Pulmonary artery endothelial cell (primary cell): Measurements from ENCODE around the gene SPEF2. TPM values are rescaled to one million over a fixed set of nuclear protein-coding genes. Genes with fewer than 3 reads are reported as not detected.
"Not testable (repeated sequence)": the region's sequence is repeated elsewhere in the genome, so short reads cannot be mapped to it uniquely, and the experiment has no call there.

ENCODE experiments used
- DNase-seq: peaks from one replicate; pipeline ENCODE4 v3.0.0-alpha.2; 2011; ENCODE audit warnings: low read depth, low spot score
- total RNA-seq: library from RNA; depleted of rRNA; stranded (reverse); fragments of >200 nt; gene quantifications from 2 replicates; pipeline ENCODE4 v1.2.3, GENCODE V29; 2014

Gene SPEF2
- total RNA-seq, 1 donor from 2014 or later: 0.92 TPM

DNA sequence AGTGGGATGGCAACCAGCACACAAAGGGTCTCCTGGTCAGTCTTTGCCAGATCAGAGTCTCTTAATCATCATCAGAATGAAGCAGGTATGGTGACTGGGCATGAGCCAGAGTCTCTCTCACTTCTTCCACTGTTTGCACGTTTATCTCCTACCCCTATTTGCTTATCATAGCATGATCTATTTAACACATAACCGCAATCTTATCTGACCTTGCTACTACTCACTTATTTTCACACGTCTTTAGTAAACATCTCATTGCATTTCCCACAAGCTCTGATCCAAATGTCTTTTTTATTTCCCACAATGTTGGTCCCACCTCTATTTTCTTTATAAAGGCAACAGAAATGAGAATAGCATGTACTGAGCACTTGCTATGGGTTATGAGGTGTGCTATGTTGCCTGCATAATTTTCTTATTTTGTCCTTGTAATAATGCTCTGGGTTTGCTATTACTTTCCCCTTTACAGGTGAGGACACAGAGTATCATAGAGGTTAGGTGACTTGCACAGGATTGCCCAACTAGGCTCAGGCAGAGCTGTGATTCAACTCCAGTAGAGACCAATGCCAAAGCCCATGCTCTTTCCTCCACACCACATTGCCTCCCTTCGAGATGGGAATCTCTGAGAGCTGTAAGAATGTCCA lies 199.3 kb downstream of the SPEF2 start:
- DNase-seq: no peak

GRCh38 chr5:35819026-35819425 lies 201.4 kb downstream of the SPEF2 start:
- no peak for DNase-seq

GRCh38 chr5:35819668-35820067 lies 202.0 kb downstream of the SPEF2 start:
- DNase-seq: no peak

DNA sequence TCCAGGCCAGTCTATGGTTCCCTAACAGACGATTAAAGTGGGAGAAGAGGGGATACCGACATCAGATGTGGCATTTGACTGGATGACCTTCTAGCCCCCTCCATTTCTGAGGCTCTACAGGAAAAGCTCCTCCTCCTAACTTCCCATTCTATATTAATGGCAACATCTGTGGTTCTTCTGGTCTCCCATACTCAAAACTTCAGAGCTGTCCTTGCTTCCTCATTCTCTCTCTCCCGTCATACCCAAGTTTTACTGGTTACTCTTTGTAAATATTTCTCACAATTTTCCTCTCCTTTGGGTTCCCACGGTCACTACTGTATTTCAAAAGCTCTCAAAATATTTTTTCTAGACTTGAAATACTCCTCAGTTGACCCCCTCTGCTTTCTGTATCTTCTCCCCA lies 203.1 kb downstream of the SPEF2 start:
- DNase-seq: no peak

DNA sequence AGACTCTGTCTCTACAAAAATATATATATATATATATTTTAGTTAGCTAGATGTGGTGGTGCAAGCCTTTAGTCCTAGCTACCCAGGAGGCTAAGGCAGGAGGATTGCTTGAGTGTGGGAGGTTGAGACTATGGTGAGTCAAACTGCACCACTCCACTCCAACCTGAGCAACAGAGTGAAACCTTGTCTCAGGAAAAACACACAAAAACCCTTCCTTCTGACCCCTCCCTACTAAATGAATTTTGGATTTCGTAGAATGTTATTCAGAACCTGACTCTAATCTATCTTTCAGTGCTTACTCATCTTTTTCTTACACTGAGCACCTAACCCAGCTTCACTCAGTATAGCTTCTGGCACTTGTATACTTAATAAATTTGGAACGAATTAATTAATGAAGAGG lies 203.8 kb downstream of the SPEF2 start:
- no peak for DNase-seq

- DNase-seq: no peak
Measured at GRCh38 chr5:35822511-35822910, 204.8 kb downstream of the SPEF2 start.

DNA sequence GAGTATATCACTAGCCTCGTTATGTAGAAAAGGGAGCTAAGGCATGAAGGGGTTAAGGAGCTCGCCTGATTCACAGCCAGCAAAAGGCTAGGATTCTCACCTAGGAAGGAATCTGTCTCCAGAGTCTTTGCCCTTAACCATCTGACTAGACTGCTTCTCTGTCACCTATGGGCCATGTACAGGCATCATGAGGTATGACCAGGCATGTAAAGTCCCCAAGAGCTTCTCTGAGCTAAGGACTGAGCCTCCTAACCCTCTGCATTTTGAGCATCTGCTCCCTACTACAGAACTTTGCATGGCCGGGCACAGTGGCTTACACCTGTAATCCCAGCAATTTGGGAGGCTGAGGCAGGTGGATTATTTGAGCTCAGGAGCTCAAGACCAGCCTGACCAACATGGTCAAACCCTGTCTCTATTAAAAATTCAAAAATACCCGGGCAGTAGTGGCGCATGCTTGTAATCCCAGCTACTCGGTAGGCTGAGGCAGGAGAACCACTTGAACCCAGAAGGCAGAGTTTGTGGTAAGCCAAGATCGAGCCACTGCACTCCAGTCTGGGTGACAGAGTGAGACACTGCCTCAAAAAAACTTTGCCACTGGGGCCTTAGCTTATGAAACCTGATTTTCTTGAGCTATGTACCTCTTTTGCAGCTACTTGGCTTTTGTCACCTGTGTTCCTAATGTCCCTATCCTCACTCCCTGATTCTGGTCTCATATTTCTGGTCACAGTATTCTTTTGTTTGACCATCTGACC lies 205.9 kb downstream of the SPEF2 start:
- DNase-seq: no peak

DNA sequence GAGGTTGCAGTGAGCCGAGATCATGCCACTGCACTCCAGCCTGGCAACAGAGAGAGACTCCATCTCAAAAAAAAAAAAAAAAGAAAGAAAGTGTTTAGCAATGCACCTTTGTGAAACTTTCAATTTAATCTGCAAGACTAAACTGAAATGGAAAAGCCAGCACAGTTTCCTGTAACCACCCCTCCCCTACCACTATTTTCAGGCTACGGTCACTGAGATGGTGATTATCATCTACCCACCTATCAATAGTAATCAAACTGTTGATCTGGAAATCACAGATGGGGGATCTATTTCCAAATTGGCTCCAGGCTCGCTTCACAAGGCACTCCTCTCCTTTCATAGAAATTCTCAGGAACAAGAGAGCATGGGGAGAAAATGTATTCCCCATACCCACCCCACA lies 208.4 kb downstream of the SPEF2 start:
- DNase-seq: no peak

GRCh38 chr5:35826554-35826953 lies 208.9 kb downstream of the SPEF2 start:
- DNase-seq: no peak

DNA sequence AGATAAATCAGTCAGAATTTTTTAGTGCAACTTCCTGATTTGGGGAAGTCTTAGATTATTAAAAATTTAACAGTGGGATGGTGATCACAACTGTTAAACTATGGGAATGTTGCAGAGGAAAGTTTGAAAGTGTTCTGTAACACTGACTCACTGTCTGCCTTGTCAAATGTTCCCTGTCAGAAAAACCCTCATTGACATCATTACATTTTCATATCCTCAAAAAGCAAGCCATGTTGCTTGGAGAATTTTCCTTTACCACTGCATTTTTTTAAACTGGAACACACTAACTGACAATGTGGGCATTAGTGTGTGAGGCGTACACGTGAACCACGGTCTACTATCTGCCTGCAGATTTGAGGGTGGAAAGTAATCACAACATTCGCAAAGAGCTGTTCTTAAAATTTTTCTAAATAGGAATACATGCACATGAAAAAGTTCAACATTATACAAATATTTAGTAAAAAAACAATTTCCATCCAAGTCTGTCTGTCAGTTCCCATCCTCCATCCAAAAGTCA lies 210.5 kb downstream of the SPEF2 start:
- DNase-seq: no peak

- no peak for DNase-seq
Measured at GRCh38 chr5:35830587-35830986, 212.9 kb downstream of the SPEF2 start.

- no peak for DNase-seq
Measured at GRCh38 chr5:35832762-35833161, 215.1 kb downstream of the SPEF2 start.

GRCh38 chr5:35833224-35833623 lies 215.6 kb downstream of the SPEF2 start:
- DNase-seq: no peak

DNA sequence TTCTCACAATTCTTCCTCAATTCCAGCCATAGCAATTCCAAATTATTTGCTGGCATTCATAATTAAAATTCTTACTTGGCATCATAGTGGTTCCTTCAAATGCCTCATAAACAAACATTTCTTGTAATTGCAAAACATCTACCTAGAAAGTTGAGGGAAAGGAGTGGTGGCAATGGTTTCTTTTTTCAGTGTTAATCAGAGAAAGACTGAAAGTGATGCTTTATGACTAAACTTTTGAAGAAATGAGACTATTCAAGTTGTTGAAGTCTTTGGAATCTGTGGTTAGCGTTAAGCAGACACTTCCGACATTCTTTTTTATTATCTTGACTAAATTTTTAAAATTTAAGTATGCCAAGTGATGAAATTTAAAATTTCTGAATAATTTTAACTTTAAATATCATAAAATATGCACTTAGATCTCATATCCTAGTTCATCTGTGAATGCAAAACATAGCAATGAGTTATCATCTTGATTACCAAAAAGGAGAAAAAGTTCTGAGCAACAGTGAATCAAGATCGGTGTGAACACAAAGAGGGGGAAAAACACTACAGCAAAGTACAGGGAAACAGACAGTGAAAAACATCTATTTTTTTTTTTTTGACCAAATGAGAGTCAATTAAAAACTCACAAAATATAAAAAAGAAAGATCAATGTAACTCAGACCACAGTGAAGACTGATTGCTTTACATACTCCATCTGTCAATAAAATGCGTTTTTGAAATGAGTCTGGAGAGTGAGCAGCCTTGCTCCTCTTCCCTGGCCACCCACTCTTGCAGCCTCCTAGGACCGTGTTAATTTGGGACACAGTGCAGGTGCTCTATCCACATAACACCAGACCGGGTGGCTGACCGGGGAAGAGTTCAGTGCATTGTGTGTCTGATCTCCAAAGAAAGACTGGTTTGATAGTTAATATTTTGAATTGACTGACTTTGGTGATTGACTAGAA lies 218.4 kb downstream of the SPEF2 start:
- DNase-seq: no peak

DNA sequence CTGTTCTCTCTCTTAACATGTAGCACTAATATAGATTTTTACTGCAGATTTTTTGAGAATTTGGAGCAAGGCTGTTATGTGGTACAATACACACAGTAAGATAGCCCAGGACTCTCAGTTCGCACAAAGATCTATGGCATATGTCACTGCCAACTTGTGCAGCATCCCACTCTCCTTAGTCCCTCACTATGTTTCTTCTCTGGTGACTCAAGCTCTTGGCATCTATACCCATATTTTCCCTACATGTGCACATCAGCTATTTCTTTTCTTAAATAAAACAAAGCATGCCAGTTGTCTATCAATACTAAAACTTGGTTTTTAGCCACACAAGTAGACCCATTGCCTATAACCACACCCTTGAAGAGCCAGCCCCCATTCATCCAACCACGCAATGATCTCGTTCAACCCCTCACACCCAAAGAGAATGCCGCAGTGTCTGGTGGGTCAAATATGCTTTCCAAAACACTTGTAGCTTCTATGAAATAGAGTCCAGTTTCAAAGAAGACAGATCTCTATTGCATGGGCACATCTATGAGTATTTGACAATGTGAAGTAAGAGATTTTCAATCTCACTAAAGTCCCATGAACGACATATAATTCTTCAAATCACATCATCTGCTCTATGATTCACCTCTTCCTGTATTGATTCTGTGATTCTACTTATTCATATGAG lies 220.8 kb downstream of the SPEF2 start:
- DNase-seq: no peak

- no peak for DNase-seq
Measured at GRCh38 chr5:35842856-35843255, 225.2 kb downstream of the SPEF2 start.

DNA sequence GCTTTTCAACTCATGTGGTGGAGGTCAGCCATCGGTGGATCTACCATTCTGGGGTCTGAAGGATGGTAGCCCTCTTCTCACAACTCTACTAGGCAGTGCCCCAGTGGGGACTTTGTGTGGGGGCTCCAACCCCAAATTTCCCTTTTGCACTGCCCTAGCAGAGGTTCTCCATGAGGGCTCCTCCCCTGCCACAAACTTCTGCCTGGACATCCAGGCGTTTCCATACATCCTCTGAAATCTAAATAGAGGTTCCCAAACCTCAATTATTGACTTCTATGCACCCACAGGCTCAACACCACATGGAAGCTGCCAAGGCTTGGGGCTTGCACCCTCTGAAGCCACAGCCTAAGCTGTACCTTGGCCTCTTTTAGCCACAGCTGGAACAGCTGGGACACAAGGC lies 227.8 kb downstream of the SPEF2 start:
- DNase-seq: not testable (repeated sequence)

DNA sequence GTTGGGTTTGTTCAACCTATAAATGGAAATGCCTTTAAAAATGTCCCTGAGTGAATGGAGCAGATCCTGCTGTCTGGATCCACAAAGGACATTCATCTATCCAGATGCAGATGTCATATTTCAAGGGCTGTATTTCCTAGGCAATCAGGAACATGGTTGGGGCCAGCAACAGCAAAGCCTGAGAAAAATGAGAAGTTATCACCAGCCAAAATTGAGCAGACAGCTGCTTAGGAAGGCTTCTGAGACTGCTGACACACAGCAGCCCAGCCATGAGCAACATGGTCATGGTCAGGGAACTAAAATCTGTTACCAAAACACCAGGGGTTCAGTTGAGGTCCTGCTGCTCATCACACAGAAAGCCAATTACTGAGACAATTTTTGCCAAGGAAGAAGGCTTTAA lies 229.8 kb downstream of the SPEF2 start:
- no peak for DNase-seq

DNA sequence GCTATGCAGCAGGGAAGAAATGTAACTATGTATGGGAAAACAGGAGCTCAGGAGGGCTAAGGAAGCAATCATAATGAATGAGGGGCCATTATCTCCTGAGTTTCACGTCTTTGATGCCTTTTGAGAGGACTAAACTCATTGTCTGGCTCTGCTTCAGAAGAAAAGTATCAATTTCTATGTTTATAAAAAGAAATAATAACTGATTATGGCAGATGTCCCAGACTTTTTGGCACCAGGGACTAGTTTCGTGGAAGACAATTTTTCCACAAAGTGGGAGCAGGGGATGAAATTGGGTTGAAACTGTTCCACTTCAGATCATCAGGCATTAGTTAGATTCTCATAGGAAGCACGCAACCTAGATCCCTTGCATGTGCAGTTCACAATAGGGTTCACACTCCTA lies 230.3 kb downstream of the SPEF2 start:
- no peak for DNase-seq

GRCh38 chr5:35849860-35850259 lies 232.2 kb downstream of the SPEF2 start:
- no peak for DNase-seq

DNA sequence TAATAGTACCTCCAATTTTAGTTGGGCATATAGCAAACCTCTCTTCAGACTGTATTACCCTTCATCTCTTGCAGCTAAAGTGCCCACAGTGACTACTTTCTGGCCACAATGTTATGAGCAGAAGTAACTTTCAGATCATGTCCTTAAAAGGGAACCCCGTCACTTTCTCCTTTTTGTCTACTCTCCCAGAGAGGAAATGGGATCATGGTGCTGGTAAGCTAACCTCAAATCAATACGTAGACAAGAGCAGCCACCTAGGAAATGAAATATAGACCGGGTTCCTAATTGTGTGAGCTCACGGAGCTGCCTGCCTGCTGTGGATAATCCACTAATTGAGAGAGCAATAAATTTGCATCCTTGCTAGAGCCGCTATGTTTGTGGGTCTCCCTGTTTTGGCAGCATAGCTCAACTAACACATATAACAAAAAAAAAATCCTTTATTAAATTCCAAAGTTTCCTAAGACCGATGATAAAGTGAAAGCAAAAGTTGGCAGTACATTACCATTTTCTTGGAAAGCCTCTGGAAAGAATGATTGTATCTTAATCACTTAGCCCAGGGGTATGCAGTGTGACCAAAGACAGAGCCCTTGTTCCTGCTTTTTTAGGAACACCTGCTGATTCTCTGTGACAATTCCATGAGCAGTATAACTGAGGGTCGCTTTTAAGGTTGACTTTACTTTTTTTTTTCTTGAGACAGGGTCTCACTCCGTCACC lies 233.5 kb downstream of the SPEF2 start:
- no peak for DNase-seq
